Trophoblast cell (in vitro differentiated cells and primary cell): Measurements from ENCODE around the gene DDX55.
"Not testable (repeated sequence)": the region's sequence is repeated elsewhere in the genome, so short reads cannot be mapped to it uniquely, and the experiment has no call there.

Experiments
- DNase-seq, 2 donors: peaks; one replicate each; pipeline ENCODE4 v3.0.0-alpha.2; 2016
- H2AFZ ChIP-seq: 2 replicates; pipeline ENCODE4 v1.6.1; 2013; ENCODE audit warnings: low read length, moderate library complexity, mild to moderate bottlenecking; ENCODE audit not compliant: insufficient read depth, poor library complexity
- H2AK5ac ChIP-seq: 2 replicates; pipeline ENCODE4 v1.6.1; 2013; ENCODE audit warnings: mild to moderate bottlenecking, low read length
- H2BK120ac ChIP-seq: 2 replicates; pipeline ENCODE4 v1.6.1; 2013; ENCODE audit warnings: low read length, mild to moderate bottlenecking, moderate library complexity; ENCODE audit not compliant: insufficient read depth, poor library complexity
- H2BK12ac ChIP-seq: 2 replicates; pipeline ENCODE4 v1.6.1; 2013; ENCODE audit warnings: mild to moderate bottlenecking, low read length, moderate library complexity
- H2BK5ac ChIP-seq: 2 replicates; pipeline ENCODE4 v1.6.1; 2013; ENCODE audit warnings: low read length, low read depth, moderate library complexity, mild to moderate bottlenecking; ENCODE audit not compliant: poor library complexity
- H3K14ac ChIP-seq: 2 replicates; pipeline ENCODE4 v1.6.1; 2013; ENCODE audit warnings: mild to moderate bottlenecking, low read length
- H3K18ac ChIP-seq: 2 replicates; pipeline ENCODE4 v1.6.1; 2013; ENCODE audit warnings: mild to moderate bottlenecking, low read length
- H3K23ac ChIP-seq: 2 replicates; pipeline ENCODE4 v1.6.1; 2013; ENCODE audit warnings: low read length
- H3K27ac ChIP-seq: 2 replicates; pipeline ENCODE4 v1.5.1; 2013; ENCODE audit warnings: low read depth, mild to moderate bottlenecking, inconsistent platforms, low read length, moderate library complexity
- H3K27me3 ChIP-seq: 2 replicates; pipeline ENCODE4 v1.6.1; 2013; ENCODE audit warnings: inconsistent platforms, mild to moderate bottlenecking, low read length, moderate library complexity; ENCODE audit not compliant: insufficient read depth
- H3K36me3 ChIP-seq, 2 experiments: 1 replicate in 1 of 2; 2 replicates in 1 of 2; pipeline ENCODE4 v1.6.1; 2013; ENCODE audit warnings: low read length in 2 of 2, mild to moderate bottlenecking in 2 of 2, moderate library complexity in 1 of 2; ENCODE audit not compliant: insufficient read depth in 2 of 2, control insufficient read depth in 1 of 2
- H3K4ac ChIP-seq: 2 replicates; pipeline ENCODE4 v1.6.1; 2013; ENCODE audit warnings: low read depth, mild to moderate bottlenecking, low read length, moderate library complexity
- H3K4me1 ChIP-seq, 2 experiments: 1 replicate in 1 of 2; 2 replicates in 1 of 2; pipeline ENCODE4 v1.6.1; 2013; ENCODE audit warnings: low read length in 2 of 2, mild to moderate bottlenecking in 2 of 2, moderate library complexity in 1 of 2; ENCODE audit not compliant: insufficient read depth in 2 of 2, control insufficient read depth in 1 of 2
- H3K4me2 ChIP-seq: 2 replicates; pipeline ENCODE4 v1.6.1; 2013; ENCODE audit warnings: inconsistent platforms, mild to moderate bottlenecking, low read length, moderate library complexity
- H3K4me3 ChIP-seq: 2 replicates; pipeline ENCODE4 v1.5.1; 2013; ENCODE audit warnings: mild to moderate bottlenecking, low read depth, low read length, inconsistent platforms
- H3K79me1 ChIP-seq: one replicate; pipeline ENCODE4 v1.6.1; 2013; ENCODE audit warnings: low read length
- H3K79me2 ChIP-seq: 2 replicates; pipeline ENCODE4 v1.6.1; 2013; ENCODE audit warnings: low read length, mild to moderate bottlenecking; ENCODE audit not compliant: control insufficient read depth, insufficient read depth, poor library complexity
- H3K9ac ChIP-seq: 2 replicates; pipeline ENCODE4 v1.6.1; 2013; ENCODE audit warnings: mild to moderate bottlenecking, low read length
- H3K9me3 ChIP-seq: 2 replicates; pipeline ENCODE4 v1.6.1; 2013; ENCODE audit warnings: low read depth, mild to moderate bottlenecking, control low read depth, inconsistent platforms, low read length; ENCODE audit not compliant: insufficient read depth
- H4K12ac ChIP-seq: 2 replicates; pipeline ENCODE4 v1.6.1; 2013; ENCODE audit warnings: low read depth, mild to moderate bottlenecking, low read length, moderate library complexity
- H4K8ac ChIP-seq: 2 replicates; pipeline ENCODE4 v1.6.1; 2013; ENCODE audit warnings: low read depth, mild to moderate bottlenecking, low read length, moderate library complexity
- H4K91ac ChIP-seq: one replicate; pipeline ENCODE4 v1.6.1; 2013; ENCODE audit warnings: low read depth, mild to moderate bottlenecking, low read length, moderate library complexity
- WGBS: extraction: QIAGEN DNeasy Blood & Tissue Kit; methylation state at CpG from one replicate; pipeline ENCODE4 v1.1.7; 2013; ENCODE audit warnings: missing lambda C conversion rate; ENCODE audit not compliant: insufficient read length, insufficient coverage; ENCODE audit errors: extremely low coverage; 5-methylcytosine and 5-hydroxymethylcytosine counted together

DDX55 gene

GRCh38 chr12:123576611-123577010 is 25.3 kb upstream of the DDX55 start:
- no peak overlapping the region for H4K12ac ChIP-seq
- H3K27me3 ChIP-seq: no peaks in the 10 kb centered on the region
- no peaks in the 10 kb centered on the region for H3K79me2 ChIP-seq
- no peak overlapping the region for H3K14ac ChIP-seq
- peaks cover 3% of the 10 kb centered on the region for H3K9me3 ChIP-seq
- H2BK5ac ChIP-seq: no peak overlapping the region
- no peak overlapping the region for H3K27ac ChIP-seq
- H2AFZ ChIP-seq: no peak overlapping the region
- H3K79me1 ChIP-seq: no peaks in the 10 kb centered on the region
- no peak overlapping the region for H4K91ac ChIP-seq
- no peak overlapping the region for H3K4ac ChIP-seq
- no peaks in the 10 kb centered on the region for H3K4me1 ChIP-seq
- no peak overlapping the region for H3K9ac ChIP-seq
- H2BK120ac ChIP-seq: no peak overlapping the region
- H4K8ac ChIP-seq: no peak overlapping the region
- H2BK12ac ChIP-seq: no peak overlapping the region
- H3K18ac ChIP-seq: no peak overlapping the region
- H2AK5ac ChIP-seq: no peak overlapping the region
- H3K4me3 ChIP-seq: no peak overlapping the region
- no peak overlapping the region for H3K23ac ChIP-seq
- H3K4me2 ChIP-seq: no peak overlapping the region
- no peak for DNase-seq
- H3K36me3 ChIP-seq: peaks cover 0 to 4% of the 10 kb centered on the region in 2 experiments
- WGBS: no CpG with 5 or more reads among the region's 1 CpG

- H3K79me1 ChIP-seq: peaks cover 2% of the 10 kb centered on the region
- no CpG with 5 or more reads among the region's 3 CpGs for WGBS
Observed at GRCh38 chr12:123578243-123578642, 23.7 kb upstream of the DDX55 start.

GRCh38 chr12:123578829-123579228 is 23.1 kb upstream of the DDX55 start:
- not testable (repeated sequence) for DNase-seq
- WGBS: no CpG with 5 or more reads among the region's 4 CpGs

More at GRCh38 chr12:123578243-123578642, 23.7 kb upstream of the DDX55 start:
- peaks cover 0 to 7% of the 10 kb centered on the region in 2 experiments for H3K4me1 ChIP-seq
- H4K91ac ChIP-seq: no peak overlapping the region
- H2BK5ac ChIP-seq: no peak overlapping the region
- H2BK120ac ChIP-seq: no peak overlapping the region
- no peaks in the 10 kb centered on the region for H3K27me3 ChIP-seq
- no peak overlapping the region for H3K14ac ChIP-seq
- H3K27ac ChIP-seq: no peak overlapping the region
- H2AK5ac ChIP-seq: no peak overlapping the region
- H3K36me3 ChIP-seq: peaks cover 0 to 4% of the 10 kb centered on the region in 2 experiments
- DNase-seq: no peak
- H3K79me2 ChIP-seq: peaks cover 2% of the 10 kb centered on the region
- H3K9ac ChIP-seq: no peak overlapping the region
- no peak overlapping the region for H4K12ac ChIP-seq
- H3K4me3 ChIP-seq: no peak overlapping the region
- H2BK12ac ChIP-seq: no peak overlapping the region
- no peak overlapping the region for H3K18ac ChIP-seq
- H3K4ac ChIP-seq: no peak overlapping the region
- H2AFZ ChIP-seq: no peak overlapping the region
- peaks cover 3% of the 10 kb centered on the region for H3K9me3 ChIP-seq
- H3K23ac ChIP-seq: no peak overlapping the region
- H3K4me2 ChIP-seq: no peak overlapping the region
- no peak overlapping the region for H4K8ac ChIP-seq

GRCh38 chr12:123580772-123581171 is 21.1 kb upstream of the DDX55 start:
- H3K27me3 ChIP-seq: no peaks in the 10 kb centered on the region
- H3K9me3 ChIP-seq: peaks cover 3% of the 10 kb centered on the region
- H4K91ac ChIP-seq: no peak overlapping the region
- peaks cover 15% of the 10 kb centered on the region for H3K79me1 ChIP-seq
- H3K4me3 ChIP-seq: no peak overlapping the region
- H2BK5ac ChIP-seq: no peak overlapping the region
- no peak overlapping the region for H2AFZ ChIP-seq
- H2BK120ac ChIP-seq: no peak overlapping the region
- H3K14ac ChIP-seq: no peak overlapping the region
- no peak overlapping the region for H3K27ac ChIP-seq
- H2AK5ac ChIP-seq: no peak overlapping the region
- no peak overlapping the region for H4K8ac ChIP-seq
- DNase-seq: no peak
- H3K18ac ChIP-seq: no peak overlapping the region
- no peak overlapping the region for H2BK12ac ChIP-seq
- H3K9ac ChIP-seq: no peak overlapping the region
- H3K79me2 ChIP-seq: peaks cover 18% of the 10 kb centered on the region
- H3K4me2 ChIP-seq: no peak overlapping the region
- peaks cover 0 to 10% of the 10 kb centered on the region in 2 experiments for H3K4me1 ChIP-seq
- no peak overlapping the region for H3K4ac ChIP-seq
- H3K23ac ChIP-seq: no peak overlapping the region
- no peak overlapping the region for H4K12ac ChIP-seq
- peaks cover 0 to 4% of the 10 kb centered on the region in 2 experiments for H3K36me3 ChIP-seq
- WGBS: no CpG with 5 or more reads among the region's 4 CpGs

More at GRCh38 chr12:123578829-123579228, 23.1 kb upstream of the DDX55 start:
- not testable (repeated sequence) for H3K27me3 ChIP-seq, H4K91ac ChIP-seq, H3K36me3 ChIP-seq, H3K4me3 ChIP-seq, H3K27ac ChIP-seq, H3K23ac ChIP-seq, H2AFZ ChIP-seq, H4K8ac ChIP-seq, H2BK12ac ChIP-seq, H2BK5ac ChIP-seq, H3K14ac ChIP-seq, H3K4ac ChIP-seq, H2AK5ac ChIP-seq, H4K12ac ChIP-seq, H3K9me3 ChIP-seq, H3K4me1 ChIP-seq, H3K4me2 ChIP-seq, H3K18ac ChIP-seq, H3K9ac ChIP-seq, H3K79me2 ChIP-seq, H3K79me1 ChIP-seq, H2BK120ac ChIP-seq
